Prostate gland (tissue), 2 donors: ENCODE data around the gene EIPR1.

Source experiments
- CTCF ChIP-seq, 4 experiments: fragments of 200-600 bp in 2 of 4; fragments of 450-650 bp in 2 of 4; sonication (generic) in 2 of 4; IDR thresholded peaks; 1 replicate in 3 of 4; 2 replicates in 1 of 4; pipeline ENCODE4 v1.5.1; 2016 to 2019; ENCODE audit warnings: antibody characterized with exemption in 4 of 4, mild to moderate bottlenecking in 2 of 4, moderate library complexity in 2 of 4
- POLR2AphosphoS5 ChIP-seq: sonication (generic); formaldehyde crosslinking; IDR thresholded peaks from one replicate; pipeline ENCODE4 v1.6.1; 2017; ENCODE audit warnings: antibody characterized with exemption

GRCh38 chr2:3253913-3254441, 123.6 kb downstream of the EIPR1 start:
- TF ChIP-seq CTCF (IDR thresholded peaks at IDR 0.05) = no peak
- no peak for TF ChIP-seq POLR2AphosphoS5
